Measurements from ENCODE around the gene TTC3. TPM values are rescaled to one million over a fixed set of nuclear protein-coding genes. Genes with fewer than 3 reads are reported as not detected.

TTC3 gene
- total and polyA plus RNA-seq, 2 of the 13 experiments (the other 11 are each of a cell fraction or from before 2014, with no cell fraction given) = 55.7 to 108 TPM

GRCh38 chr21:37145635-37146111 is 72.6 kb downstream of the TTC3 start (continued):
- no peak for TF ChIP-seq ZNF333 (CRISPR knock-in tag; IDR thresholded peaks at IDR 0.05; ENCODE audit: borderline replicate concordance)
- no peak for TF ChIP-seq SMARCC2 (IDR thresholded peaks at IDR 0.05)
- TF ChIP-seq FOSL1 (CRISPR knock-in tag; IDR thresholded peaks at IDR 0.05; ENCODE audit: borderline replicate concordance) = no peak
- TF ChIP-seq HMGXB3 (CRISPR knock-in tag; IDR thresholded peaks at IDR 0.05; ENCODE audit: borderline replicate concordance) = no peak
- no peak for TF ChIP-seq ZNF503 (CRISPR knock-in tag; IDR thresholded peaks at IDR 0.05)
- no peak for TF ChIP-seq LCORL (IDR thresholded peaks at IDR 0.05)
- no peak for TF ChIP-seq LCORL (CRISPR knock-in tag; IDR thresholded peaks at IDR 0.05)
- no peak for TF ChIP-seq ZSCAN12 (CRISPR knock-in tag; IDR thresholded peaks at IDR 0.05)

All from HepG2 (cell line).